UCSD-AML1 (cell line): ENCODE measurements around the gene LYZL6.

ENCODE experiments used
- DNase-seq: peaks from one replicate; lab custom pipeline; 2025; ENCODE audit not compliant: unreplicated experiment; lab: John Stamatoyannopoulos, UW

The LYZL6 gene

GRCh38 chr17:35943537-35943936 lies at the start of gene LYZL6:
LYZL6 (minus strand) TSS chr17:35943713; CDS start chr17:35939356, 4,357 bp downstream.
- DNase-seq = no peak

GRCh38 chr17:35991075-35991474 lies 47.6 kb upstream of the LYZL6 start:
- no peak for DNase-seq

GRCh38 chr17:35988164-35988563 lies 44.7 kb upstream of the LYZL6 start:
- DNase-seq = no peak

- DNase-seq = no peak
These were observed 43.1 kb upstream of the LYZL6 start, which contains the start of gene CCL14 for GRCh38 chr17:35986643-35987042. CCL14 (minus strand) TSS chr17:35986729; CDS start chr17:35986649, 80 bp downstream.

- DNase-seq = no peak
These were observed 40.6 kb upstream of the LYZL6 start for GRCh38 chr17:35984140-35984539.

GRCh38 chr17:35982409-35983191 lies 39.1 kb upstream of the LYZL6 start:
- no peak for DNase-seq

GRCh38 chr17:35981908-35982330 lies 38.4 kb upstream of the LYZL6 start:
- no peak for DNase-seq

- DNase-seq = no peak
These were observed 37.7 kb upstream of the LYZL6 start, which contains the start of gene CCL16 for GRCh38 chr17:35981246-35981645. CCL16 (minus strand) TSS chr17:35981497; CDS start chr17:35981420, 77 bp downstream.

- DNase-seq = no peak
These were observed 34.8 kb upstream of the LYZL6 start for GRCh38 chr17:35978346-35978745.

- DNase-seq = no peak
These were observed 34.0 kb upstream of the LYZL6 start for GRCh38 chr17:35977509-35977908.

GRCh38 chr17:35973333-35974260 lies 30.1 kb upstream of the LYZL6 start:
- DNase-seq = no peak

- DNase-seq = no peak
These were observed 29.4 kb upstream of the LYZL6 start for GRCh38 chr17:35972945-35973332.

- no peak for DNase-seq
These were observed 29.0 kb upstream of the LYZL6 start for GRCh38 chr17:35972535-35972934.

- no peak for DNase-seq
These were observed 28.6 kb upstream of the LYZL6 start for GRCh38 chr17:35972066-35972465.

- DNase-seq = peak; percentile 44
These were observed 26.3 kb upstream of the LYZL6 start for GRCh38 chr17:35969558-35970380.

GRCh38 chr17:35968520-35969054 lies 25.1 kb upstream of the LYZL6 start:
- no peak for DNase-seq

- no peak for DNase-seq
These were observed 21.8 kb upstream of the LYZL6 start for GRCh38 chr17:35965272-35965671.

- DNase-seq = no peak
These were observed 20.1 kb upstream of the LYZL6 start for GRCh38 chr17:35963663-35964062.

GRCh38 chr17:35953720-35954119 lies 10.2 kb upstream of the LYZL6 start:
- DNase-seq = no peak

- no peak for DNase-seq
These were observed 5.9 kb upstream of the LYZL6 start for GRCh38 chr17:35949401-35949800.

- no peak for DNase-seq
These were observed 4.6 kb upstream of the LYZL6 start for GRCh38 chr17:35948092-35948491.
